HEK293 (cell line): Measurements from ENCODE around the gene CENPF.
"Not testable (repeated sequence)": the region's sequence is repeated elsewhere in the genome, so short reads cannot be mapped to it uniquely, and the experiment has no call there.

Experiments used
- CTCF ChIA-PET: fragments of 350-600 bp; formaldehyde crosslinking; extraction: SDS; loops from one replicate; lab custom pipeline; 2021; ENCODE audit warnings: antibody characterized with exemption; lab: Yijun Ruan, JAX
- POLR2A ChIA-PET: fragments of 300-600 bp; formaldehyde crosslinking; extraction: SDS; loops from one replicate; lab custom pipeline; 2020; ENCODE audit warnings: antibody characterized with exemption, inconsistent platforms; lab: Yijun Ruan, JAX
- H3K27ac ChIP-seq: fragments of 200-500 bp; sonication (Bioruptor generic); 2 replicates; pipeline ENCODE4 v1.5.1; 2014; ENCODE audit warnings: low read depth, low read length, control low read depth, inconsistent platforms; ENCODE audit errors: extremely low read depth
- H3K36me3 ChIP-seq, 2 experiments: fragments of 200-500 bp in 1 of 2; sonication (Bioruptor generic) in 1 of 2; 1 replicate in 1 of 2; 2 replicates in 1 of 2; pipeline ENCODE4 v1.5.1; 2014 to 2017; ENCODE audit warnings: inconsistent platforms in 2 of 2, low read length in 2 of 2; ENCODE audit not compliant: control insufficient read depth in 2 of 2, insufficient read depth in 1 of 2
- H3K4me1 ChIP-seq: fragments of 200-500 bp; sonication (Bioruptor generic); 2 replicates; pipeline ENCODE4 v1.5.1; 2014; ENCODE audit warnings: mild to moderate bottlenecking, low read length, inconsistent platforms; ENCODE audit not compliant: control insufficient read depth, insufficient read depth
- H3K4me3 ChIP-seq: 2 replicates; pipeline ENCODE4 v1.5.1; 2011; ENCODE audit warnings: low read depth, mild to moderate bottlenecking, control low read depth, low read length, moderate library complexity
- H3K9me3 ChIP-seq: fragments of 200-500 bp; sonication (Bioruptor generic); 2 replicates; pipeline ENCODE4 v1.5.1; 2014; ENCODE audit warnings: low read depth, low read length, inconsistent platforms; ENCODE audit not compliant: control insufficient read depth, insufficient read depth
- IKZF3 ChIP-seq: fragments of 450-650 bp; IDR thresholded peaks from 2 replicates; pipeline ENCODE4 v1.5.0; 2018; ENCODE audit warnings: missing biosample characterization, mild to moderate bottlenecking, missing genetic modification characterization, moderate library complexity
- KLF16 ChIP-seq: fragments of 450-650 bp; formaldehyde crosslinking; IDR thresholded peaks from 2 replicates; pipeline ENCODE4 v1.5.1; 2017; ENCODE audit warnings: missing biosample characterization, missing genetic modification characterization
- KLF9 ChIP-seq: fragments of 450-650 bp; formaldehyde crosslinking; IDR thresholded peaks from 2 replicates; pipeline ENCODE4 v1.5.1; 2016; ENCODE audit warnings: missing biosample characterization, missing genetic modification characterization, low read depth
- SETDB1 ChIP-seq: IDR thresholded peaks from one replicate; pipeline ENCODE4 v1.6.1; 2017; ENCODE audit warnings: mild to moderate bottlenecking, low read length, moderate library complexity, mixed read lengths; ENCODE audit not compliant: insufficient read length
- ZNF2 ChIP-seq: fragments of 450-650 bp; formaldehyde crosslinking; IDR thresholded peaks from 2 replicates; pipeline ENCODE4 v1.5.1; 2016; ENCODE audit warnings: missing biosample characterization, missing genetic modification characterization
- ZNF24 ChIP-seq: fragments of 450-650 bp; formaldehyde crosslinking; IDR thresholded peaks from 2 replicates; pipeline ENCODE4 v1.5.1; 2016; ENCODE audit warnings: missing biosample characterization, missing genetic modification characterization
- ZNF302 ChIP-seq: fragments of 450-650 bp; formaldehyde crosslinking; IDR thresholded peaks from 2 replicates; pipeline ENCODE4 v1.5.1; 2016; ENCODE audit warnings: missing biosample characterization, missing genetic modification characterization, low read depth
- ZNF324 ChIP-seq: fragments of 450-650 bp; formaldehyde crosslinking; IDR thresholded peaks from 2 replicates; pipeline ENCODE4 v1.5.1; 2016; ENCODE audit warnings: missing biosample characterization, missing genetic modification characterization
- ZNF341 ChIP-seq: fragments of 450-650 bp; formaldehyde crosslinking; IDR thresholded peaks from 2 replicates; pipeline ENCODE4; 2016; ENCODE audit warnings: low read depth, missing biosample characterization, missing genetic modification characterization
- ZNF391 ChIP-seq: fragments of 450-650 bp; formaldehyde crosslinking; IDR thresholded peaks from 2 replicates; pipeline ENCODE4 v1.5.1; 2016; ENCODE audit warnings: low read depth, missing biosample characterization, missing genetic modification characterization, borderline replicate concordance
- ZNF416 ChIP-seq: fragments of 450-650 bp; formaldehyde crosslinking; IDR thresholded peaks from 2 replicates; pipeline ENCODE4 v1.5.1; 2016; ENCODE audit warnings: missing biosample characterization, missing genetic modification characterization
- ZNF510 ChIP-seq: fragments of 450-650 bp; formaldehyde crosslinking; IDR thresholded peaks from 2 replicates; pipeline ENCODE4 v1.5.1; 2018; ENCODE audit warnings: mild to moderate bottlenecking, missing genetic modification characterization, missing biosample characterization; ENCODE audit not compliant: insufficient replicate concordance
- ZNF596 ChIP-seq: fragments of 450-650 bp; IDR thresholded peaks from 2 replicates; pipeline ENCODE4 v1.5.0; 2018; ENCODE audit warnings: missing biosample characterization, mild to moderate bottlenecking, missing genetic modification characterization, moderate library complexity
- ZNF610 ChIP-seq: fragments of 450-650 bp; formaldehyde crosslinking; IDR thresholded peaks from 2 replicates; pipeline ENCODE4 v1.5.1; 2016; ENCODE audit warnings: missing biosample characterization, missing genetic modification characterization, borderline replicate concordance
- ZNF626 ChIP-seq: fragments of 450-650 bp; sonication (Bioruptor Pico); formaldehyde crosslinking; IDR thresholded peaks from 2 replicates; pipeline ENCODE4 v1.5.1; 2018; ENCODE audit warnings: missing biosample characterization, missing genetic modification characterization, inconsistent platforms
- ZNF707 ChIP-seq: fragments of 450-650 bp; formaldehyde crosslinking; IDR thresholded peaks from 2 replicates; pipeline ENCODE4 v1.5.1; 2016; ENCODE audit warnings: missing biosample characterization, missing genetic modification characterization
- ZNF777 ChIP-seq: fragments of 450-650 bp; formaldehyde crosslinking; IDR thresholded peaks from 2 replicates; pipeline ENCODE4 v1.5.1; 2017; ENCODE audit warnings: missing biosample characterization, missing genetic modification characterization, borderline replicate concordance
- ZNF785 ChIP-seq: fragments of 450-650 bp; formaldehyde crosslinking; IDR thresholded peaks from 2 replicates; pipeline ENCODE4 v1.5.1; 2016; ENCODE audit warnings: missing biosample characterization, missing genetic modification characterization
- ZSCAN30 ChIP-seq: fragments of 450-650 bp; IDR thresholded peaks from 2 replicates; pipeline ENCODE4 v1.5.1; 2018; ENCODE audit warnings: missing biosample characterization, mild to moderate bottlenecking, missing genetic modification characterization, moderate library complexity
- TF ChIP-seq, protein P1 (sequence below): IDR thresholded peaks from 2 replicates; pipeline ENCODE4 v1.6.1; 2011; ENCODE audit warnings: mild to moderate bottlenecking, low read depth, low read length, borderline replicate concordance
- TF ChIP-seq, protein P2 (sequence below): fragments of 450-650 bp; formaldehyde crosslinking; IDR thresholded peaks from 2 replicates; pipeline ENCODE4 v1.5.1; 2016; ENCODE audit warnings: missing biosample characterization, missing genetic modification characterization
- TF ChIP-seq, protein P3 (sequence below): fragments of 450-650 bp; formaldehyde crosslinking; IDR thresholded peaks from 2 replicates; pipeline ENCODE4 v1.5.1; 2016; ENCODE audit warnings: missing biosample characterization, missing genetic modification characterization
- TF ChIP-seq, protein P4 (sequence below): fragments of 450-650 bp; formaldehyde crosslinking; IDR thresholded peaks from 2 replicates; pipeline ENCODE4 v1.5.1; 2016; ENCODE audit warnings: missing biosample characterization, missing genetic modification characterization

CENPF gene

DNA sequence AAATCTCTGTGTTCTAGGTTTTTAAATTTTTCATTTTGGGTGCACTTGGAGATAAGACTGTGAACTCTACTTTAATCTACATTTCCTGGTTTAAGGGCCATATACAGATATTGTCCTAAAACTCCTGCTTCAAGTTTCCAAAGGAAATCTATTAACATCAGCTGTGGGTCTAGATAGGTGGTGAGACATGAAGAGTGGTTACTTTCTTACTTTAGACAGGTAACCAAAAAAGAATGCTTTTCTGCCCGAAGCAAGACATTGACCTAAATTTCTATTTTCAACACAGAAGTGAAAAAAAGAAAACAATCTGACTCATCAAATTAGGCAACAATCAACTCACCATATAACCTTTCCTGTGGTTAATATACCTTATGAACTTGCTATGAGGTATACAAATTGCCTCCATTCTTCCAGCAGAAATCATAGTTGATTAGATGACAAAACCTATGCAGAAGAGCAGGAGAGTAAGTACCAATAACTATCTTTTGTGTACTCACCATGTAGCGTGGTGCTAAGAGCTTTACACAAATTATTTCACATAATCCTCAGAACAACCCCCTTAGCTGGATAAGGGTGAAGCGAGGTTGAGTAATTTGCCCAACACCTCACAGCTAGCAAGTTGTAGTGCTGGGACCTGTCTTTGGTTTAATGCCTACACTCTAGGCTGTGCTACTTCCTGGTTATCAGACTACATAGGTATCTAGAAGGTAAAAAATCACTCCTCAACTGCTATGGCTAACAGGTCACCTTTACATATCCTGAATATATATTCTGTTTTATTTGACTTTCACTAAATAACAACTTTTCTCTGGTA lies 28.2 kb upstream of the CENPF start:
- H3K4me1 ChIP-seq = peaks cover 7% of the 10 kb centered on the region; the same call in 1 of the 2 replicates
- CTCF ChIA-PET = interaction anchor here (1.0 to 1.3 kb wide), 2 partner anchors 15 to 26 kb away, joined by 3 to 4 read pairs; no protein-coding TSS in a partner anchor
- TF ChIP-seq, protein P1, sequence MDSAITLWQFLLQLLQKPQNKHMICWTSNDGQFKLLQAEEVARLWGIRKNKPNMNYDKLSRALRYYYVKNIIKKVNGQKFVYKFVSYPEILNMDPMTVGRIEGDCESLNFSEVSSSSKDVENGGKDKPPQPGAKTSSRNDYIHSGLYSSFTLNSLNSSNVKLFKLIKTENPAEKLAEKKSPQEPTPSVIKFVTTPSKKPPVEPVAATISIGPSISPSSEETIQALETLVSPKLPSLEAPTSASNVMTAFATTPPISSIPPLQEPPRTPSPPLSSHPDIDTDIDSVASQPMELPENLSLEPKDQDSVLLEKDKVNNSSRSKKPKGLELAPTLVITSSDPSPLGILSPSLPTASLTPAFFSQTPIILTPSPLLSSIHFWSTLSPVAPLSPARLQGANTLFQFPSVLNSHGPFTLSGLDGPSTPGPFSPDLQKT = no peak
- TF ChIP-seq, protein P2, sequence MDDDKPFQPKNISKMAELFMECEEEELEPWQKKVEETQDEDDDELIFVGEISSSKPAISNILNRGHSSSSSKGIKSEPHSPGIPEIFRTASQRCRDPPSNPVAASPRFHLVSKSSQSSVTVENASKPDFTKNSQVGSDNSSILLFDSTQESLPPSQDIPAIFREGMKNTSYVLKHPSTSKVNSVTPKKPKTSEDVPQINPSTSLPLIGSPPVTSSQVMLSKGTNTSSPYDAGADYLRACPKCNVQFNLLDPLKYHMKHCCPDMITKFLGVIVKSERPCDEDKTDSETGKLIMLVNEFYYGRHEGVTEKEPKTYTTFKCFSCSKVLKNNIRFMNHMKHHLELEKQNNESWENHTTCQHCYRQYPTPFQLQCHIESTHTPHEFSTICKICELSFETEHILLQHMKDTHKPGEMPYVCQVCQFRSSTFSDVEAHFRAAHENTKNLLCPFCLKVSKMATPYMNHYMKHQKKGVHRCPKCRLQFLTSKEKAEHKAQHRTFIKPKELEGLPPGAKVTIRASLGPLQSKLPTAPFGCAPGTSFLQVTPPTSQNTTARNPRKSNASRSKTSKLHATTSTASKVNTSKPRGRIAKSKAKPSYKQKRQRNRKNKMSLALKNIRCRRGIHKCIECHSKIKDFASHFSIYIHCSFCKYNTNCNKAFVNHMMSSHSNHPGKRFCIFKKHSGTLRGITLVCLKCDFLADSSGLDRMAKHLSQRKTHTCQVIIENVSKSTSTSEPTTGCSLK (tag by site-specific recombination) = no peak
- TF ChIP-seq IKZF3 (tag by site-specific recombination) = no peak
- H3K9me3 ChIP-seq = no peaks in the 10 kb centered on the region
- POLR2A ChIA-PET = interaction anchor here (1.0 kb wide), 1 partner anchor 23 kb away, joined by 5 read pairs; the partner anchor contains the start of gene PTPN14
- no peaks in the 10 kb centered on the region for H3K36me3 ChIP-seq
- no peak overlapping the region for H3K4me3 ChIP-seq
- no peak overlapping the region for H3K27ac ChIP-seq

DNA sequence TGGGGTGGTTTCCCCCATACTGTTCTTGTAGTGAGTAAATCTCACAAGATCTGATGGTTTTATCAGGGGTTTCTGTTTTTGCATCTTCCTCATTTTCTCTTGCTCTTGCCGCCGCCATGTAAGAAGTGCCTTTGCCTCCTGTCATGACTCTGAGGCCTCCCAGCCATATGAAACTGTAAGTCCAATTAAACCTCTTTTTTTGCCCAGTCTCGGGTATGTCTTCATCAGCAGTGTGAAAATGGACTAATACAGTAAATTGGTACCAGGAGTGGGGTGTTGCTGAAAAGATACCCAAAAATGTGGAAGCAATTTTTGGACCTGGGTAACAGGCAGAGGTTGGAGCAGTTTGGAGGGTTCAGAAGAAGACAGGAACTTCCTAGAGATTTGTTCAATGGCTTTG lies 26.9 kb upstream of the CENPF start:
- H3K36me3 ChIP-seq, H3K27ac ChIP-seq, H3K4me1 ChIP-seq, H3K4me3 ChIP-seq: not testable (repeated sequence)
- CTCF ChIA-PET = interaction anchor here (0.6 kb wide), 1 partner anchor 9 kb away, joined by 3 read pairs; no protein-coding TSS in a partner anchor
- TF ChIP-seq ZNF510 (tag by site-specific recombination) = peak; percentile 34
- TF ChIP-seq, protein P3, sequence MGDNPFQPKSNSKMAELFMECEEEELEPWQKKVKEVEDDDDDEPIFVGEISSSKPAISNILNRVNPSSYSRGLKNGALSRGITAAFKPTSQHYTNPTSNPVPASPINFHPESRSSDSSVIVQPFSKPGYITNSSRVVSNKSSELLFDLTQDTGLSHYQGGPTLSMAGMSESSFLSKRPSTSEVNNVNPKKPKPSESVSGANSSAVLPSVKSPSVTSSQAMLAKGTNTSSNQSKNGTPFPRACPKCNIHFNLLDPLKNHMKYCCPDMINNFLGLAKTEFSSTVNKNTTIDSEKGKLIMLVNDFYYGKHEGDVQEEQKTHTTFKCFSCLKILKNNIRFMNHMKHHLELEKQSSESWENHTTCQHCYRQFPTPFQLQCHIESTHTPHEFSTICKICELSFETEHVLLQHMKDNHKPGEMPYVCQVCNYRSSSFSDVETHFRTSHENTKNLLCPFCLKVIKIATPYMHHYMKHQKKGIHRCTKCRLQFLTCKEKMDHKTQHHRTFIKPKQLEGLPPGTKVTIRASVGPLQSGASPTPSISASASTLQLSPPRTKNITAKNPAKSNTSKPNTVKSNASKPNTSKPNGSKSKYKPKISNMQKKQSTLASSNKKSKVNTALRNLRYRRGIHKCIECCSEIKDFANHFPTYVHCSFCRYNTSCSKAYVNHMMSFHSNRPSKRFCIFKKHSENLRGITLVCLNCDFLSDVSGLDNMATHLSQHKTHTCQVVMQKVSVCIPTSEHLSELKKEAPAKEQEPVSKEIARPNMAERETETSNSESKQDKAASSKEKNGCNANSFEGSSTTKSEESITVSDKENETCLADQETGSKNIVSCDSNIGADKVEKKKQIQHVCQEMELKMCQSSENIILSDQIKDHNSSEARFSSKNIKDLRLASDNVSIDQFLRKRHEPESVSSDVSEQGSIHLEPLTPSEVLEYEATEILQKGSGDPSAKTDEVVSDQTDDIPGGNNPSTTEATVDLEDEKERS (tag by site-specific recombination) = 0 out of 2 replicates have a peak, but pooled peaks have one; percentile 43
- TF ChIP-seq ZNF707 (tag by site-specific recombination) = peak; percentile 99
- peak; percentile 63; the same call in 1 of the 2 replicates for TF ChIP-seq ZNF626 (tag by site-specific recombination)
- 0 out of 2 replicates have a peak, but pooled peaks have one; percentile 17 for TF ChIP-seq ZNF610 (tag by site-specific recombination)
- peak; percentile 88 for TF ChIP-seq SETDB1
- TF ChIP-seq, all 188 proteins: peak for 6; not testable (repeated sequence) for 182
- H3K9me3 ChIP-seq, POLR2A ChIA-PET: not testable (repeated sequence)

DNA sequence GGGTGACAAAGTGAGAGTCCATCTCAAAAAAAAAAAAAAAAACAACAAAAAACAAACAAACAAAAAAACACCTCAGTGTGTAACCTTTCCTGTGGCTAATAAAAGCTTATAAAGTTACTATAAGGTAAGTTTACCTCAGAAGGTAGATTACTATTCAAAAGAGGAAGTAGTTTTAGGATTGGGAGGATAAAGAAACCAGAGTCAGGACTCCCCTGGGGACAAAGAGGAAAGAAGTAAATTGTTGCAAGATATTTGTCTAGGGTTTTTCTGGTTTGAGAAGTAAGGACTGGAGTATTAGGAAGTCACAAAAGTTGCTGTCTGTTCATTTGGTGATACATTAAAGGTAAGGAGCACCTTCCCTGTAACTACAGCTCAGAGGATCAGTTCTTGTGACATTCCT lies 23.8 kb upstream of the CENPF start:
- CTCF ChIA-PET = interaction anchor here (1.1 kb wide), 1 partner anchor 28 kb away, joined by 3 read pairs; the partner anchor contains the start of gene PTPN14
- POLR2A ChIA-PET = no interaction called here
- TF ChIP-seq ZNF785 (tag by site-specific recombination) = no peak
- no peak for TF ChIP-seq ZNF596 (tag by site-specific recombination)
- TF ChIP-seq ZNF416 (tag by site-specific recombination) = no peak
- TF ChIP-seq, protein P4, sequence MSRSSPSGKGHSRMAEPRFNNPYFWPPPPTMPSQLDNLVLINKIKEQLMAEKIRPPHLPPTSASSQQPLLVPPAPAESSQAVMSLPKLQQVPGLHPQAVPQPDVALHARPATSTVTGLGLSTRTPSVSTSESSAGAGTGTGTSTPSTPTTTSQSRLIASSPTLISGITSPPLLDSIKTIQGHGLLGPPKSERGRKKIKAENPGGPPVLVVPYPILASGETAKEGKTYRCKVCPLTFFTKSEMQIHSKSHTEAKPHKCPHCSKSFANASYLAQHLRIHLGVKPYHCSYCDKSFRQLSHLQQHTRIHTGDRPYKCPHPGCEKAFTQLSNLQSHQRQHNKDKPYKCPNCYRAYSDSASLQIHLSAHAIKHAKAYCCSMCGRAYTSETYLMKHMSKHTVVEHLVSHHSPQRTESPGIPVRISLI (tag by site-specific recombination) = no peak
- no peak for TF ChIP-seq KLF16 (tag by site-specific recombination)
- no peak for TF ChIP-seq ZNF341 (tag by site-specific recombination)
- TF ChIP-seq ZNF24 = no peak
- no peak for TF ChIP-seq ZNF302 (tag by site-specific recombination)
- TF ChIP-seq ZNF324 (tag by site-specific recombination) = no peak
- TF ChIP-seq ZNF2 (tag by site-specific recombination) = no peak
- no peak for TF ChIP-seq ZNF777
- no peak for TF ChIP-seq ZSCAN30
- TF ChIP-seq KLF9 (tag by site-specific recombination) = no peak
- TF ChIP-seq ZNF391 (tag by site-specific recombination) = no peak

More for the DNA sequence above, 23.8 kb upstream of the CENPF start:
- Histone ChIP-seq H3K4me1 (no peaks in the 10 kb centered on the region), H3K27ac (no peak overlapping the region), H3K36me3 (no peaks in the 10 kb centered on the region), H3K4me3 (no peak overlapping the region), H3K9me3 (no peaks in the 10 kb centered on the region)
